ENCODE data around the gene KAT2B.

GRCh38 chr3:20039466-20039764, 831 bp upstream of the KAT2B start:
- no peak for TF ChIP-seq CTCF (IDR thresholded peaks at IDR 0.05; ENCODE audit: low read depth, low read length)
- TF ChIP-seq EZH2phosphoT487 (IDR thresholded peaks at IDR 0.05; ENCODE audit: low read depth): no peak
